Middle frontal gyrus (tissue), 1 donor: ENCODE data around the gene C1QTNF9.
"Not testable (repeated sequence)": the region's sequence is repeated elsewhere in the genome, so short reads cannot be mapped to it uniquely, and the experiment has no call there.

Experiments
- DNase-seq: peaks from one replicate; pipeline ENCODE4 v3.0.0-alpha.2; 2015; ENCODE audit warnings: low spot score; ENCODE audit errors: extremely low spot score

Gene C1QTNF9

DNA sequence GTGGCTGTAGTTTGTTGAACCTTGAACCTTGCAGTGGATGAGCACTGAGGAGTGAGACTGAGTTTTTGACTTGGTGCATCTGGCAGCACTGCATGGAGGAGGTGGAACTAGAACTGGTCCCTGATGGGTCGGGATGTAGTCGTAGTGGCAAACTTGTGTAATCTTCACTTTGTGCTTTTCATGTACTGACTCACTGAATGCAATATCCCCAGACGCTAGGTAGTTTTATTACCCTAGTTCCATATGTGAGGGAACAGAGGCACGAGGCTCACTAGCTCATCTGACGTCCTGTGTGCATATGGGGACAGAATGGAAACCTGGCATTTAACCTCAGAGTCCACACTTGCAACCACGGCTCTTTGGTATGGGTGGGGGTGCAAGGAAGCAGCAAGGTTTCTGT is 10.3 kb downstream of the C1QTNF9 start:
- not testable (repeated sequence) for DNase-seq

DNA sequence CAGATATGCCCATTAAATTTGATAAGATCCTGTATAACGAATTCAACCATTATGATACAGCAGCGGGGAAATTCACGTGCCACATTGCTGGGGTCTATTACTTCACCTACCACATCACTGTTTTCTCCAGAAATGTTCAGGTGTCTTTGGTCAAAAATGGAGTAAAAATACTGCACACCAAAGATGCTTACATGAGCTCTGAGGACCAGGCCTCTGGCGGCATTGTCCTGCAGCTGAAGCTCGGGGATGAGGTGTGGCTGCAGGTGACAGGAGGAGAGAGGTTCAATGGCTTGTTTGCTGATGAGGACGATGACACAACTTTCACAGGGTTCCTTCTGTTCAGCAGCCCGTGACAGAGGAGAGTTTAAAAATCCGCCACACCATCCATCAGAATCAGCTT is 12.0 kb downstream of the C1QTNF9 start:
- not testable (repeated sequence) for DNase-seq

DNA sequence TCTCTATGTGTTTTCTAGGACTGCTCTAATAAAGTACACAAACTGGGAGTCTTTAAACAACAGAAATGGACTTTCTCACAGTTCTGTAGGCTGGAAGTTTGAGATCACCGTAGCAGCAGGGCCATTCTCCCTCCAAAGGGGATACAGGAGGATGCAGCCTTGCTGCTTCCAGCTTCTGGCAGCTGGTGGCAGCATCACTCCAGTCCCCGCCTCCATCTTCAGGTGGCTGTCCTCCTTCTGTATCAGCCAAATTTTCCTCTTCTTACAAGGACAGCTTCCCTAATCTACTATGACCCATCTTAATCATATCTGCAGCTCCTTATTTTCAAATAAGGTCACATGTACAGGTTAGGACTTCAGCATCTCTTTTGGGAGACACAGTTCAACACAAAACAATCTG is 13.1 kb downstream of the C1QTNF9 start:
- not testable (repeated sequence) for DNase-seq

DNA sequence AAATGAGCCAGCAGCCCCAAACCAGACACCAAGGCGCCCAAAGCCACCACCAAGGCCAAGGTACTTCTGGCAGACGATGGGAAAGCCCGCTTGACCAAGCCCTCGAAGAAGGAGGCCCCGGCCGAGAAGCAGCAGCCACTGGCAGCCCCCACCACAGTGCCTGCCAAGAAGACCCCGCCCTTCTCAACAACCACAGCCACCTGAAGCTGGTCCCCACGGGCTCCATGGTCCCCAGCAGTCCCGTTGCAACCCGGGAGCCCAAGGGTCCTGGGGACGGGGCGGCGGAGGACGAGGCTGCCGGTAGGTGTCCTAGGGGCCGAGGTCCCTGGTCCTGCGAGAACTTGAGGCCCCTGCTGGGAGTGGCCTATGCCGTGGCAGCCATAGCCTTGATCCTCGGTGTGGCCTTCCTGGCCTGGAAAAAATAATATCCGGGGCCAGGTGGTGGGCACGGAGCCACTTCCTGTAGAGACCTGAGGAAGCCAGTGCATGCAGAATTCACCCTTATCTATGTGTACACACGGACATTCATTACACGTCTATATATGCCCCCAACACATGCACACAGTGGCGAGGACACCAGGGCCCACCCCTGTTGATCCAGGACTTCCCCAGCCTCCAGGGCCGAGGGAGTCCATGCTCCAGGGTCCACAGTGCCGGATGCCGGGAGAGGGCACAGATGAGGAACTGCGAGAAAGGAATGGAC is 13.8 kb downstream of the C1QTNF9 start:
- DNase-seq: no peak

DNA sequence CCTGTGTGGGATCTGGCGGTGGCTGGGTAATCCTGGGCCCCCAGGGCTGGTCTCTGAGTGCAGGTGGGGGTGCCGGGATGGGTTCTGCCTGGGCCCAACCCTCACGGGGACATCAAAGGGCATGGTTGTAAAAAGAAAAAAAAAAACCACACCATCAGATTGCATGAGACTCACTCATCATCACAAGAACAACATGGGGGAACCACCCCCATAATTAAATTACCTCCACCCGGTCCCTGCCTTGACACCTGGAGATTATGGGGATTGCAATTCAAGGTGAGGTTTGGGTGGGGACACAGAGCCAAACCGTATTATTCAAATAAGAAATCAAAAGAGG is 14.3 kb downstream of the C1QTNF9 start:
- DNase-seq: no peak

DNA sequence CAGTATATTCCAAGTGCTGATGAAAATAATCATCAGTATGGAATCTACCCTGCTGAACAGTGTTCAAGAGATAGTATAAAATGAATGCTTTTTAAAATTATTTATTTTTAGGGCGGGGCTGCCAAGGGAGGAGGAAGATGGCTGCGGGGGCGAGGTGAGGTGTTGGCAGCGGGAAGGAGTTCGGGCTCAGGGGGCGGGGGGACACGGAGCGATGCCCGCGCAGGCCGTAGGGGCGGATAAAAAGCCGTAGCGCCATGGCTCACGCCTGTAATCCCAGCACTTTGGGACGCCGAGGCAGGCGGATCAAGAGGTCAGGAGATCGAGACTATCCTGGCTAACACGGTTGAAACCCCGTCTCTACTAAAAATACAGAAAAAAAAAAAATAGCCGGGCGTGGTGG is 18.2 kb downstream of the C1QTNF9 start:
- not testable (repeated sequence) for DNase-seq

DNA sequence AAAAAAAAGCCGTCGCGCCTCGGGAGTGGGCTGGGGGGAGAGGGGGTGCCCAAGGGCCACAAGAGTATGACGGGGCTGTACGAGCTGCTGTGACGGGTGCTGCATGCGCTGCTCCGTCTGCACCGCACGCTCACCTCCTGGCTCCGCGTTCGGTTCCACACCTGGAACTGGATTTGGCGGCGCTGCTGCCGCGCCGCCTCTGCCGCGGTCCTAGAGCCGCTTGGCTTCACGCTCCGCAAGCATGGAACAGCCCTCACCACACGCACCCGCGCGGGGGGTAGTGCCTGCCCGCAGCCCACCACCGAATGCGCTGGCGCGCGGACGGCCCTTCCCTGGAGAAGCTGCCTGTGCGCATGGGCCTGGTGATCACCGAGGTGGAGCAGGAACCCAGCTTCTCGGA is 18.8 kb downstream of the C1QTNF9 start:
- no peak for DNase-seq

DNA sequence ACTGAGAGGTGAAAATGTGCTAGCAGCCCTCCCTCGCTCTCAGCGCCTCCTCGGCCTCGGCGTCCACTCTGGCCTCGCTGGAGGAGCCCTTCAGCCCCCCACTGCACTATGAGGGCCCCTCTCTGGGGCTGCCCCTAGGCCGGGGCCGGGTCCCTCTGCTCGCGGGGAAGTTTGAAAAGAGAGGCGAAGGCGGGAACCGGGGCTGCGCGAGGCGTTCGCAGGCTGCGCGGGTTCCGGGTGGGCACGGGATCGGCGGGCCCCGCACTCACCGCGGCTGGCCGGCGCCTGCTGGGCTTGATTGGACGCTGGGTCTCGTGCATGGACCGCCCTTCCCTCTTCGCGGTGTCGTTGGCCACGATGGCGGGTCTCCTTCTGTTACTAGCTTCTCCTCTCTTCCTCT is 29.3 kb downstream of the C1QTNF9 start:
- DNase-seq: no peak

DNA sequence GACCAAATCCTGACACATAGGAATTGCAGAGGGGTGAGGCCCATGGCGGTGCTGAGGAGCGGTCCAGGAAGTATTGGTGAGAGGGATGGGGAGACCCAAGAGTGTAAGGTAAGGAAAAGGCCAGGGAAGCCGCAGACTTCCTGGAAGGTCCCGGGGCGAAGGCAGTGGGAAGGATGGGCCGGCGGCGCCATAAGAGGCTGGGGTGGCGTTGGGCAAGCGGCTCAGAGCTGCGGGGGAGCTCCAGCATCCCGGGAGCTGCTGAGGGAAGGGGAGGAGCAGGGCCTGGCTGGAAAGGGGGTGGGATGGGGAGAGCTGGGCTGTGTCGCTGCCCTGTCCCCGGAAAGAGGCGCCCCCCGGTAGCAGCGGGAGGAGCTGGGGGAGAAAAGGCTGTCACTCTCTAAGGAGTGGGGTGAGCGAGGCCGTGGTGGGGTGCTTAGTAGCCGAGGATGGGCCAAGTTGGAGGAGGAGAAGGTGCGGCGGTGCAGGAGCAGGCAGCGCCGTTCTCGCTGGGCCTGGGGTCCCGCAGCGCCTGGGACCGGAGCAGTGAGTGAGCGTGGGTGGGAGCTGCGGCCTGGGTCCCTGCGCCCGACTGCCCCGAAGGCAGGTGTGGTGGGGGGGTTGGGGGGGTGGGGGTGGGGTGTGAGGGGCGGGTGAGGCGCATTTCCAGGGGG is 30.7 kb downstream of the C1QTNF9 start:
- DNase-seq: no peak

DNA sequence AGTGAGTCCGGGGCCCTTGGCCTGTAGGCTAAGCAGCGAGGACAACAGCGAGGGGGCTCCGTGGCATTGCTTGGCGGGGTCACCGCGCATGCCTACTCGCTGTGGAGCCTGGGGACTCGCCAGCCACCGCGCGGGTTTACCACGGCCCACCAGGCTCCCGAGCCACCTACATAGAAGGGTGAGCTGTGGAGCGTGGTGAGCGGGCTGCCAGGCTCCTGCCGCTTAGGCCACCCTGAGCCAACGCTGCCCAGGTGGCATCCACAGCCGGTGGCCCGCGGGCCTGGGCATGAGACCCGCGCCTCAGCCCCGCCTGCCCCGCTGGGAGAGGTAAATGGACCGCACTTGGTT is 31.2 kb downstream of the C1QTNF9 start:
- DNase-seq: no peak

DNA sequence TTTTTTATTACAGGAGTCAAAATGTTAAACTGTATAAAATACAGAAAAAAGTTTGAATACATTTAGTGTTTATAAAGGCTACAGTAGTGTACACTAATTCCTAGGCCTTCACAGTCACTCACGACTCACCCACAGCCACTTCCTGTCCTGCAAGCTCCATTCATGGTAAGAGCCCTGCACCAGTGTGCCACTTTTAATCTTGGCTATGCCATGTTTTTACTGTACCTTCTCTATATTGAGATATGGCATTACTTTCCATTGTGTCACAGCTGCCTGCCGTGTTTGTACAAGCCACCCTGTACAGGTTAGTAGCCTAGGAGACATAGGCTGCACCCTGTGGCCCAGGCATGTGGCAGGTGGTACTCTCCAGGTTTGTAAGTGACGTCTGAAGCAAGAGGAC is 32.1 kb downstream of the C1QTNF9 start:
- no peak for DNase-seq

DNA sequence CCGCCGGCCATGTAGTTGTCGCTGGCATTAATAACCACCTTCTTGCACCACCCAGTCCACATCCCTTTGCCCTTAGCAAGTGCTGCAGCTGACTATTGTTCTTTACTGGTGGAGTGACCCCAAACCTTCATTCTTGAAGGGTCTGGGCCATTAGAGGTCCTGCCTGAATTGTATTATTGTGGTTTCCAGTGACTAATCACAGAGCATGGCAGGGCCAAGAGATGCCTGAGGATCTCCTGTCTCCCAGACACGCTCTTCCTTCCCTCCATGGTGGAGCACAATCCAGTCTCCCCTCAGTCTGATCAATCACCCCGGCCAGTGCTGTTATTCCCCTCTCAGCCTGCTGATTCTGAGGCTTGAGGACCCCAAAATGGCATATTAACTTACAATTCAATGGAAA is 39.0 kb downstream of the C1QTNF9 start:
- no peak for DNase-seq

DNA sequence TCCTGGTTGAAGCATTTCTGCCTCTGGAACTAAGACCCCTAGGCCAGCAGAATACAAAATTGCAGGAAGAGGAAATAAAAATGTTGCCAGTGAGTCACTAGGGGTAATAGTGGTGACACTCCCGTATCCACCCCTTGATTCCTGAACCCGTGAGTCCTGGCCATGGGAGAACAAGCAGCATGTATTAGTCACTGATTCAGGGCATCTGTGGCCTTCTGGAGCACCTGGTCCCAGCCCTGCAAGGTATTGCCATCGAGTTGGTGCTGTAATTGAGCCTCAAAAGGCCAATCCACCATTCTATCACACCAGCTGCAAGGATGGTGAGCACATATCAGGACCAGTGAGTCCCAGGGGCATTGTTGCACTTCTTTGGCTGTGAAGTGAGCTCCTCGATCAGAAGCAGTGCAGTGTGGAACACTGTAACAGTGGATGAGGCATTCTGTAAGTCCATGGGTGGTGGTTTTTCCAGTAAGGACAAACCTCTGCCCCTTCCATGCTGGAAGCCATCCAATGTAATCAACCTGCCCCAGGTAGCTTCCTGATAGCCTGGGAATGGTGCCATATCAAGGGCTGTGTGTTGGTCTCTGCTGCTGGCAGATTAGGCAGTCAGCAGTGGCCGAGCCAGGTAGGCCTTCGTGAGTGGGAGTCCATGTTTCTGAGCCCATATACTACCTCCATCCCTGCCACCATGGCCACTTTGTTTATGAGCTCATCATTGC is 39.6 kb downstream of the C1QTNF9 start:
- no peak for DNase-seq

DNA sequence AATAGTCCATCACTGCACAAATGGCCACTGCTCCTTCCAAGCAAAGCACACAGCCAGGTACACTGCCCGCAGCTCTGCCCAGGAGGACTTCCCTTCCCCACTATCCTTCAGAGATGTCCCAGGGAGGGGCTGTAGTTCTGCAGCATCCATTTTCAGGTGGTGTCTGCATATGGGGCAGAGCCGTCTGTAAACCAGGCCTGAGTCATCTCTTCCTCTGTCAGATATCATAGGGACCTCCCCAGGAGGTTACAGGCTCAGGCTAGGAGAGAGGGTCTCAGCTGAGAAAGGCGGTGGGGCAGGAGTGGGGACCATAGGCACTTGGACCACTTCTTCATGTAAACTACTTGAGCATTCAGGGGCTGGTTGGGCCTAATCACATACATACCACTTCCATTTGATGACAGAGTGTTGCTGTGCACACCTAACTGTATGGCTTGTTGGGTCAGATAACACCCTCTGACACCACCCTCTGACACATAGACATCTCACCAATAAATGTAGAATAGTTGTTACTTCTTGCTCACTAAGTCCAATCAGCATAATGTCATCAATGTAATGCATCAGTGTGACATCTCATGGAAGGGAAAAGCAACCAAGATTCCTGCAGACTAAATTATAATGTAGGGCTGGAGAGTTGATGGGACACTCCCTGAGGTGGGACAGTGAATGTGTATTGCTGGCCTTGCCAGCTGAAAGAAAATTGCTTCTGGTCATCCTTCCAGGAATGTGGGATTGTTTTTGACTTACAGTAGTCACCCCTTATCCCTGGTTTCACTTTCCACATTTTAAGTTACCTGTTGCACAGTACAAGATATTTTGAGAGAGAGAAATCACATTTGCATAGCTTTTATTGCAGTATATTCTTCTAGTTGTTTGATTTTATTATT is 40.6 kb downstream of the C1QTNF9 start:
- DNase-seq: not testable (repeated sequence)

DNA sequence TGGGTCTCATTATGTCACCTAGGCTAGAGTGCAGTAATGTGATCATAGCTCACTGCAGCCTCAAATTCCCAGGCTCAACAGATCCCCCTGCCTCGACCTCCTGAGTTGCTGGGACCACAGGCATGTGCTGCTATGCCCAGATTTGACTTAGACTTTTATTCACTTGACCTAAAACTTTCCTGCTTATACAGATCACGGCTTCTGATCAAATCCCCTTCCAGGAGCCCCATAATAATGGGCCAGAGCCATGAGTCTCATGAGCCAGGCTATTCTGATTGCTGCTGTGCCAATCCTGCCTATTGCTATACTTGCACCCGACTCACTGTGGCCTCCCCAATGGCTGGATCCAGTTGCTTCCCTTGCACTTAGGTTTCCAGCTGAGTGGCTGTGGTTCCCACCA is 42.0 kb downstream of the C1QTNF9 start:
- DNase-seq: no peak

DNA sequence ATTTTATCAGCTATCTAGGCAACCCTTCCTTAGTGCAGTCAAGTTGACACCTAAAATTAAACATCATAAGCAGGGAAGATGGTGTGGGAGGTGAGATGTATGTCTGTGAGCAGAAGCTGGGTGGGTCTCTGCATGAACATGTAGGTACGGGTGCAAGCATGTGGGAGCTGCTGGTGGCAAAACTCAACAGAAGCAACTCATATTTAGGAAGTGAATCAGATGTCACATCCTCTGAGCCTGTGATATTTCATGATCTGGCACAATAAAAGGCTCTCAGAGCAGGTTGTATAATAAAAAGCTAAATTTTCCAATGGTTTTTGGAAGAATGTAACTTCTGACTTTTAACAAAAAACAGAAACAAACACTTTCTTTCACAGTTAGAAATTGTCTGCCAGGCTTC is 44.4 kb downstream of the C1QTNF9 start:
- DNase-seq: no peak

DNA sequence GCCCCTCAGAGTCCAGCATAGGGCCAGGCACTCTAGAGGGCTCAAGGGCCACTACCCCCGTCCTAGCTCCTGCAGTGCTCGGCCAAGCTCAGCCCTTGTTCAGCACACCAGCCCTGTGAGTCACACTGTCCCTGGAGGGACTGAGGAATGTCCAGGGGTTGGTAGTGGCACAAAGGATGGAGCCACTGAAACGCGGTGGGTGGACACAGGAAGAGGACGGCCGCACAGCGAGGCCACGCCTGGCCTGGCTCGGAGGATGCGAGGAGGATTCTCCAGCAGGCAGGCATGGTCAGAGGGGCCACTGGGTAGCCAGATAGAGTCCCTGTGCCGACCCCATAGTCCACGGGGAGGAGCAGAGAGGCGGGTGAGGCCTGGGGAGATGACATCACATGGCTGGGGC is 45.7 kb downstream of the C1QTNF9 start:
- no peak for DNase-seq

DNA sequence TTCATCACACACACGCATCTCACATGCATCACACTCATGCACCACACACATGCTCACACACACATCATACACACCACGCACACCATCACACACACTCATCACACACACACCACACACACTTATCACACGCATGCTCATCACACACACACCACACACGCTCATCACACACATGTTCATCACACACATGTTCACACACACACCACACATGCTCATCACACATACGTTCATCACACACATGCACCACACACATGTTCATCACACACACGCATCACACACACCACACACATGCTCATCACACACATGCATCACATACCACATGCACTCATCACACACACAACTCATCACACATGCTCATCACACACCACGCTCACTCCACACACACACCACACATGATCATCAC is 46.9 kb downstream of the C1QTNF9 start:
- DNase-seq: no peak

DNA sequence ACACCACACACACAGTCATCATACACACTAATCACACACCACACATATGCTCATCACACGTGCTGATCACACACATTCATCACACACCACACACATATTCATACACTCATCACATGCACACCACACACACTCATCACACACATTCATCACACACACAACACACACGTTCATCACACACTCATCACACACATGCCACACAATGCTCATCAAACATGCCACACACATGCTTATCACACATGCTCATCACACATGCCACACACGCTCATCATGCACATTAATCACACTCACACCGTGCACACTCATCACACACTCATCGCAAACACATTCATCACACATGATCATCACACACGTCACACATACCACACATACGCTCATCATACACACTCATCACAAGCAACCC is 47.5 kb downstream of the C1QTNF9 start:
- no peak for DNase-seq

DNA sequence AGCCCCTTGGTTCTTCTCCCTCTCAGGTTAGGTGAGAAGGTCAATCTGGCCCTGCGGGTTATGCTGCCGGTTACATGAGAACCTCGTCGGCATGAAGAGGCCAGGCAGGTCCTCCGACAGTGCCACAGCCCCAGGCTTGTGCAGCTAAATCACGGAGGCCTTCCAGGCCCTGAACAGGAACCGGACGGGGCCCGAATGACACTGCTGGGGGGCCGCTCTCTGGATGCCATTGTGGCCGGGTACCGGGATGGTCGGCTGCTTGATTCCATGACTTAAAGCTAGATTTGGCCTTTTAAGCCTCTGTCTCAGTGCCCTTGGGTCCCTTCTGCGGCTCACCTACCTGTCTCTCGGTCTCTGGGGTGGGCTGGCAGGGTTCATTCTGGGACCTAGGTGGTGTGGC is 48.4 kb downstream of the C1QTNF9 start:
- DNase-seq: no peak

DNA sequence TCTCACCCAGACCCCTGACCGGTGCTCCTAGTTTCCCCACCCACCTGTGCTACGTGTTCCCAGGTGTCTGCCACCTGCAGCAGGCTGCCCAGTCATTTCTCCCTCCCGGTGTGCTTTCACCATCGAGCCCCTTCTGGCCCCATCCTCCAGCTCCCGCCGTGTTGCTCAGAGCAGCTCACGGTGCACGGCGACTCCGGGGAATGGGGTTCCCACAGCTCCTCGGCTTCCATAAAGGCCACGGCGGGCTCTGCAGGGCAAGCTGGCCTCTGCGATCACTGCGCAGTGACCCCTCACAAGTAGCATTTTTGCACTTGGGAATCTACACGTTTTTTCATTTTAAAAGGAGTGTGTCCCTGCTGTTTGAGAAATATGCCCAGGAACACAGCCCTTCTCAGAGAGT is 49.5 kb downstream of the C1QTNF9 start:
- not testable (repeated sequence) for DNase-seq

DNA sequence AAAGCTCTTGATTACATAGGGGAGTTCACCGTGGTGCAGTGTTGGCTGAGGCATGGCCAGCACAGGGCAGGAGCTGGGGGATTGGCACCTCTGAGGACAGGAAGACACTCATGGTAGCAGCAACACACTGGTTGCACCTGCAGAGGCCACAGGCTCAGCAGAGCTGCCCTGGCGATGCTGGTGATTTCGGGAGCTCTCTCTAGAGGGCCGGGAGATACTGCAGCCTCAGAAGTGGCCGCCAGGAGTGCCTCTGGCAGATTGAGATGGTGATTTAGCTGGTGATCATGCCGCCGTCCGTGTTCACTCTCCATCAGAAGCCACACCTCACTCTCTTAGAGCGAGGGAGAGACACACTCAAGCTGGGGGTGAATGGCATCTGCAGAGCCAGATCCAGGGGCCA is 49.9 kb downstream of the C1QTNF9 start:
- DNase-seq: not testable (repeated sequence)
